AG09319 (cell line): ENCODE data around the gene STK38L.
"Not testable (repeated sequence)": the region's sequence is repeated elsewhere in the genome, so short reads cannot be mapped to it uniquely, and the experiment has no call there.

ENCODE experiments used
- DNase-seq: peaks from one replicate; pipeline ENCODE4 v3.0.0-alpha.2; 2010; ENCODE audit warnings: low read depth; ENCODE audit errors: extremely low read depth
- CTCF ChIP-seq: IDR thresholded peaks from 2 replicates; pipeline ENCODE4 v1.5.1; 2011; ENCODE audit warnings: low read depth, mild to moderate bottlenecking, inconsistent platforms, low read length, moderate library complexity

The STK38L gene

GRCh38 chr12:27226407-27226929, 17.6 kb upstream of the STK38L start:
- no peak for TF ChIP-seq CTCF
- no peak for DNase-seq

GRCh38 chr12:27229367-27229766, 14.7 kb upstream of the STK38L start:
- no peak for DNase-seq
- TF ChIP-seq CTCF = no peak

GRCh38 chr12:27231374-27231773, 12.7 kb upstream of the STK38L start:
- DNase-seq = not testable (repeated sequence)

GRCh38 chr12:27233814-27234213, 10.3 kb upstream of the STK38L start:
- no peak for DNase-seq
- no peak; the same call in 1 of the 2 replicates for TF ChIP-seq CTCF

- TF ChIP-seq CTCF = no peak
- DNase-seq = no peak
Observed at GRCh38 chr12:27236498-27236897, 7.6 kb upstream of the STK38L start.

- DNase-seq = no peak
Observed at GRCh38 chr12:27237790-27238771, 6.0 kb upstream of the STK38L start.

GRCh38 chr12:27243006-27243405, 1.1 kb upstream of the STK38L start:
- no peak for TF ChIP-seq CTCF
- DNase-seq = no peak

More at GRCh38 chr12:27237790-27238771, 6.0 kb upstream of the STK38L start:
- TF ChIP-seq CTCF = no peak
